ENCODE measurements around the gene RNASE1.
"Not testable (repeated sequence)": the region's sequence is repeated elsewhere in the genome, so short reads cannot be mapped to it uniquely, and the experiment has no call there.

RNASE1 gene

GRCh38 chr14:20772650-20773049 lies 30.0 kb downstream of the RNASE1 start:
- no peak for DNase-seq (ENCODE audit: low spot score)

GRCh38 chr14:20769421-20769820 lies 33.2 kb downstream of the RNASE1 start:
- DNase-seq (ENCODE audit: low spot score): no peak

GRCh38 chr14:20768593-20768892 lies 34.1 kb downstream of the RNASE1 start:
- no peak for DNase-seq (ENCODE audit: low spot score)

- no peak for DNase-seq (ENCODE audit: low spot score)
Observed at GRCh38 chr14:20760950-20761349, 41.7 kb downstream of the RNASE1 start.

- DNase-seq (ENCODE audit: low spot score): not testable (repeated sequence)
Observed at GRCh38 chr14:20759465-20759864, 43.2 kb downstream of the RNASE1 start.

- no peak for DNase-seq (ENCODE audit: low spot score)
Observed at GRCh38 chr14:20757965-20758364, 44.7 kb downstream of the RNASE1 start.

- no peak for DNase-seq (ENCODE audit: low spot score)
Observed at GRCh38 chr14:20755037-20755436, 47.6 kb downstream of the RNASE1 start.

GRCh38 chr14:20754308-20754707 lies 48.3 kb downstream of the RNASE1 start:
- DNase-seq (ENCODE audit: low spot score): no peak

- no peak for DNase-seq (ENCODE audit: low spot score)
Observed at GRCh38 chr14:20751963-20752562, 50.6 kb downstream of the RNASE1 start.
